Endothelial cell (in vitro differentiated cells): Measurements from ENCODE around the gene ICAM5. TPM values are rescaled to one million over a fixed set of nuclear protein-coding genes. Genes with fewer than 3 reads are reported as not detected.
A peak's percentile ranks its signal among the peaks of the same experiment; 100 is the strongest.

Source experiments
- DNase-seq: peaks from one replicate; pipeline ENCODE4 v3.0.0; 2021; ENCODE audit warnings: low spot score
- H3K27ac Mint-ChIP-seq: one replicate; pipeline ENCODE4 v1.8.0; 2021; ENCODE audit warnings: mixed read lengths, inconsistent platforms; ENCODE audit not compliant: unreplicated experiment
- H3K27me3 Mint-ChIP-seq: one replicate; pipeline ENCODE4 v1.8.0; 2021; ENCODE audit warnings: mild to moderate bottlenecking, moderate library complexity, mixed read lengths, inconsistent platforms; ENCODE audit not compliant: unreplicated experiment
- H3K36me3 Mint-ChIP-seq: one replicate; pipeline ENCODE4 v1.8.0; 2021; ENCODE audit warnings: mild to moderate bottlenecking, low read depth, mixed read lengths, inconsistent platforms; ENCODE audit not compliant: unreplicated experiment
- H3K4me1 Mint-ChIP-seq: one replicate; pipeline ENCODE4 v1.8.0; 2021; ENCODE audit warnings: mild to moderate bottlenecking, mixed read lengths, inconsistent platforms; ENCODE audit not compliant: unreplicated experiment
- H3K4me3 Mint-ChIP-seq: one replicate; pipeline ENCODE4 v1.8.0; 2021; ENCODE audit warnings: mild to moderate bottlenecking, mixed read lengths, inconsistent platforms; ENCODE audit not compliant: unreplicated experiment
- H3K9me3 Mint-ChIP-seq: one replicate; pipeline ENCODE4 v1.8.0; 2021; ENCODE audit warnings: mixed read lengths, inconsistent platforms; ENCODE audit not compliant: unreplicated experiment
- CTCF ChIP-seq: fragments of 200-600 bp; sonication (generic); IDR thresholded peaks from one replicate; pipeline ENCODE4 v1.5.0; 2021; ENCODE audit warnings: antibody characterized with exemption; ENCODE audit not compliant: unreplicated experiment
- total RNA-seq: library from RNA; stranded (reverse); fragmentation: NEBNext Ultra II Directional; extraction: Animal tissue kit (Norgen Biotek cat#: 25700); gene quantifications from one replicate; pipeline ENCODE4 v1.2.1, GENCODE V29; 2021; ENCODE audit not compliant: unreplicated experiment

ICAM5 gene
- total RNA-seq, 1 donor from 2014 or later = not detected

- H3K9me3 Mint-ChIP-seq = no peaks in the 10 kb centered on the region
- peaks cover 22% of the 10 kb centered on the region for H3K36me3 Mint-ChIP-seq
- DNase-seq = peak; percentile 85
- peaks cover 10% of the 10 kb centered on the region for H3K27me3 Mint-ChIP-seq
- TF ChIP-seq CTCF = no peak
- no peak within 1 kb of the TSS for H3K27ac Mint-ChIP-seq
- peak within 1 kb of the TSS; percentile 98 for H3K4me3 Mint-ChIP-seq
- peaks cover 10% of the 10 kb centered on the region for H3K4me1 Mint-ChIP-seq
Observed at GRCh38 chr19:10251792-10252694, 37.7 kb upstream of the ICAM5 start, which contains the start of gene MRPL4. TSS of gene MRPL4 (plus strand) at chr19:10252214. CDS start at chr19:10252254, 40 bp downstream.

- peaks cover 28% of the 10 kb centered on the region for H3K36me3 Mint-ChIP-seq
- DNase-seq = no peak
- H3K4me3 Mint-ChIP-seq = peak overlapping the region; percentile 98
- H3K27ac Mint-ChIP-seq = no peak overlapping the region
- H3K9me3 Mint-ChIP-seq = no peaks in the 10 kb centered on the region
- peaks cover 10% of the 10 kb centered on the region for H3K4me1 Mint-ChIP-seq
- peaks cover 10% of the 10 kb centered on the region for H3K27me3 Mint-ChIP-seq
- no peak for TF ChIP-seq CTCF
Observed at GRCh38 chr19:10252707-10253106, 37.0 kb upstream of the ICAM5 start.

GRCh38 chr19:10254244-10254643, 35.5 kb upstream of the ICAM5 start:
- Mint-ChIP-seq H3K4me1 (peaks cover 10% of the 10 kb centered on the region), H3K9me3 (no peaks in the 10 kb centered on the region), H3K36me3 (peaks cover 32% of the 10 kb centered on the region), H3K27ac (no peak overlapping the region), H3K4me3 (peak overlapping the region; percentile 65), H3K27me3 (peaks cover 12% of the 10 kb centered on the region)
- no peak for DNase-seq
- TF ChIP-seq CTCF = no peak

GRCh38 chr19:10255358-10255757, 34.4 kb upstream of the ICAM5 start:
- DNase-seq = no peak
- no peaks in the 10 kb centered on the region for H3K9me3 Mint-ChIP-seq
- H3K27me3 Mint-ChIP-seq = peaks cover 12% of the 10 kb centered on the region
- H3K4me1 Mint-ChIP-seq = peaks cover 10% of the 10 kb centered on the region
- H3K4me3 Mint-ChIP-seq = peak overlapping the region; percentile 76
- H3K27ac Mint-ChIP-seq = peak overlapping the region; percentile 62
- peaks cover 32% of the 10 kb centered on the region for H3K36me3 Mint-ChIP-seq
- no peak for TF ChIP-seq CTCF

- no peak overlapping the region for H3K27ac Mint-ChIP-seq
- H3K9me3 Mint-ChIP-seq = no peaks in the 10 kb centered on the region
- H3K27me3 Mint-ChIP-seq = peaks cover 12% of the 10 kb centered on the region
- peaks cover 7% of the 10 kb centered on the region for H3K4me1 Mint-ChIP-seq
- peaks cover 33% of the 10 kb centered on the region for H3K36me3 Mint-ChIP-seq
- no peak for DNase-seq
- no peak overlapping the region for H3K4me3 Mint-ChIP-seq
- TF ChIP-seq CTCF = no peak
Observed at GRCh38 chr19:10256551-10256950, 33.2 kb upstream of the ICAM5 start.
